Esophagus muscularis mucosa (tissue), 4 donors: ENCODE measurements around the gene NOL8. TPM values are rescaled to one million over a fixed set of nuclear protein-coding genes. Genes with fewer than 3 reads are reported as not detected.

Experiments
- DNase-seq: peaks from one replicate; pipeline ENCODE4 v3.0.0-alpha.2; 2017; ENCODE audit errors: extremely low spot score
- H3K27ac ChIP-seq, 4 donors: fragments of 200-600 bp; sonication (generic); replicated peaks in 1 of 4; 1 replicate in 3 of 4; 2 replicates in 1 of 4; pipeline ENCODE4 v1.5.1; 2016 to 2019; ENCODE audit warnings: mild to moderate bottlenecking in 1 of 4
- H3K27me3 ChIP-seq, 4 donors: fragments of 200-600 bp; sonication (generic); one replicate each; pipeline versions ENCODE4 v1.5.1 to v1.6.0; 2016 to 2019
- H3K36me3 ChIP-seq, 4 donors: fragments of 200-600 bp; sonication (generic); one replicate each; pipeline ENCODE4 v1.5.1; 2016 to 2019
- H3K4me1 ChIP-seq, 4 donors: fragments of 200-600 bp; sonication (generic); one replicate each; pipeline ENCODE4 v1.5.1; 2016 to 2019
- H3K4me3 ChIP-seq, 4 donors: fragments of 200-600 bp; sonication (generic); 1 replicate in 2 of 4; 2 replicates in 2 of 4; pipeline ENCODE4 v1.5.1; 2016 to 2019; ENCODE audit warnings: mild to moderate bottlenecking in 4 of 4, moderate library complexity in 1 of 4
- H3K9me3 ChIP-seq, 4 donors: fragments of 200-600 bp; sonication (generic); 1 replicate in 3 of 4; 2 replicates in 1 of 4; pipeline ENCODE4 v1.5.1; 2016 to 2019
- EP300 ChIP-seq: sonication (generic); formaldehyde crosslinking; IDR thresholded peaks from one replicate; pipeline ENCODE4 v1.6.1; 2017; ENCODE audit warnings: antibody characterized with exemption
- POLR2A ChIP-seq: fragments of 450-650 bp; IDR thresholded peaks from one replicate; pipeline ENCODE4 v1.6.1; 2017; ENCODE audit warnings: antibody characterized with exemption, moderate library complexity, mild to moderate bottlenecking, low read depth
- POLR2AphosphoS5 ChIP-seq, 2 donors: sonication (generic); formaldehyde crosslinking; IDR thresholded peaks; one replicate each; pipeline ENCODE4 v1.6.1; 2017; ENCODE audit warnings: antibody characterized with exemption in 2 of 2
- WGBS: methylation state at CpG from one replicate; pipeline ENCODE4 v1.1.5; 2018; 5-methylcytosine and 5-hydroxymethylcytosine counted together
- intact Hi-C: fragments of 100-400 bp; cut with DNase I; formaldehyde crosslinking; loops from one replicate; pipeline ENCODE4 v1.15.1; 2023
- total RNA-seq, 4 donors: library from RNA; depleted of rRNA; stranded (reverse); fragments of >200 nt; gene quantifications; one replicate each; pipeline versions ENCODE4 v1.1.0 to v1.2.1, GENCODE V29; 2016
- TF ChIP-seq, protein P1 (sequence below), 3 experiments: fragments of 200-600 bp in 2 of 3; fragments of 450-650 bp in 1 of 3; sonication (generic) in 2 of 3; IDR thresholded peaks; one replicate each; pipeline ENCODE4 v1.5.1; 2017 to 2019; ENCODE audit warnings: antibody characterized with exemption in 3 of 3, mild to moderate bottlenecking in 2 of 3, moderate library complexity in 1 of 3

NOL8 gene
- total RNA-seq, 4 donors from 2014 or later = 17.1 to 28.2 (median 22.5) TPM

DNA sequence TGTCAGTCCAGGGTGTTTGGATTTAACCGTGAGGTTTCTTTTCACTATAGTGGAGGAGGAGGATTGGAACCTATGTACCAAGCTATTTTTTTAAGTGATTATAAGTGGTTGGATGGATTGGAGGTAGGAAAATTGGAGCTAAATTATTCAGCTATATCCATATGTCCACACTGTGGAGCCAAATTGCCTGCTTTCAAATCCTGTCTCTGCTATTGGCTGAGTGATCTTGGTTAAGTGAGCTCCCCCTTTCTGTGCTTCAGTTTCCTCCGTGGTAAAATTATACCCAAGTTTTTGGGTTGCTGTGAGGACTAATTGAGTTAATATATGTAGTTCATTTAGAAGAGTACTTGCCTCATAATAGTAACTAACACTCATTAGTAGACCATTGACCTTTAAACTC, 3.1 kb upstream of the NOL8 start:
- 38% methylated on average over 2 of the region's 2 CpGs for WGBS
- DNase-seq = no peak
- Histone ChIP-seq H3K4me1 (peaks cover 15 to 24% (median 21%) of the 10 kb centered on the region in 4 donors), H3K9me3 (no peaks in the 10 kb centered on the region), H3K36me3 (peaks cover 0 to under 1% (median 0%) of the 10 kb centered on the region in 4 donors), H3K4me3 (no peak overlapping the region), H3K27me3 (no peaks in the 10 kb centered on the region), H3K27ac (no peak overlapping the region)
- TF ChIP-seq POLR2A (no peak), EP300 (no peak), POLR2AphosphoS5 (IDR thresholded peaks at IDR 0.05) (no peak)
- TF ChIP-seq, protein P1, sequence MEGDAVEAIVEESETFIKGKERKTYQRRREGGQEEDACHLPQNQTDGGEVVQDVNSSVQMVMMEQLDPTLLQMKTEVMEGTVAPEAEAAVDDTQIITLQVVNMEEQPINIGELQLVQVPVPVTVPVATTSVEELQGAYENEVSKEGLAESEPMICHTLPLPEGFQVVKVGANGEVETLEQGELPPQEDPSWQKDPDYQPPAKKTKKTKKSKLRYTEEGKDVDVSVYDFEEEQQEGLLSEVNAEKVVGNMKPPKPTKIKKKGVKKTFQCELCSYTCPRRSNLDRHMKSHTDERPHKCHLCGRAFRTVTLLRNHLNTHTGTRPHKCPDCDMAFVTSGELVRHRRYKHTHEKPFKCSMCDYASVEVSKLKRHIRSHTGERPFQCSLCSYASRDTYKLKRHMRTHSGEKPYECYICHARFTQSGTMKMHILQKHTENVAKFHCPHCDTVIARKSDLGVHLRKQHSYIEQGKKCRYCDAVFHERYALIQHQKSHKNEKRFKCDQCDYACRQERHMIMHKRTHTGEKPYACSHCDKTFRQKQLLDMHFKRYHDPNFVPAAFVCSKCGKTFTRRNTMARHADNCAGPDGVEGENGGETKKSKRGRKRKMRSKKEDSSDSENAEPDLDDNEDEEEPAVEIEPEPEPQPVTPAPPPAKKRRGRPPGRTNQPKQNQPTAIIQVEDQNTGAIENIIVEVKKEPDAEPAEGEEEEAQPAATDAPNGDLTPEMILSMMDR (IDR thresholded peaks at IDR 0.05) = no peak
- intact Hi-C loops = loop anchor here (5.0 kb wide), 1 partner anchor 309 kb away; no protein-coding TSS in a partner anchor

- intact Hi-C loops = loop anchor here (5.0 kb wide), 1 partner anchor 310 kb away; no protein-coding TSS in a partner anchor
Measured at GRCh38 chr9:92327283-92327850, 2.2 kb upstream of the NOL8 start.

GRCh38 chr9:92325991-92326500, 896 bp upstream of the NOL8 start:
- peak overlapping the region; percentile 72 to 88 (median 82) for H3K4me3 ChIP-seq
- H3K27ac ChIP-seq = peak overlapping the region; percentile 88 to 96 (median 93)
- WGBS = 21% methylated on average over 3 of the region's 30 CpGs
- no peaks in the 10 kb centered on the region for H3K9me3 ChIP-seq
- H3K4me1 ChIP-seq = peaks cover 15 to 24% (median 21%) of the 10 kb centered on the region in 4 donors
- peaks cover 10 to 22% (median 15%) of the 10 kb centered on the region in 4 donors for H3K36me3 ChIP-seq
- no peak for DNase-seq
- intact Hi-C loops = loop anchor here (5.0 kb wide), 1 partner anchor 311 kb away; no protein-coding TSS in a partner anchor
- no peak for TF ChIP-seq POLR2A
- TF ChIP-seq EP300 = no peak
- TF ChIP-seq, protein P1 (IDR thresholded peaks at IDR 0.05) = no peak
- TF ChIP-seq POLR2AphosphoS5 (IDR thresholded peaks at IDR 0.05) = no peak
- H3K27me3 ChIP-seq = no peaks in the 10 kb centered on the region

More at GRCh38 chr9:92327283-92327850, 2.2 kb upstream of the NOL8 start:
- Histone ChIP-seq H3K36me3 (peaks cover 0 to 9% (median 6%) of the 10 kb centered on the region in 4 donors), H3K9me3 (no peaks in the 10 kb centered on the region), H3K4me3 (no peak overlapping the region), H3K4me1 (peaks cover 15 to 24% (median 21%) of the 10 kb centered on the region in 4 donors), H3K27me3 (no peaks in the 10 kb centered on the region), H3K27ac (no peak overlapping the region)
- DNase-seq = no peak
- TF ChIP-seq, protein P1 (IDR thresholded peaks at IDR 0.05) = no peak
- TF ChIP-seq EP300 (no peak), POLR2AphosphoS5 (IDR thresholded peaks at IDR 0.05) (no peak), POLR2A (no peak)
- 64% methylated on average over 2 of the region's 2 CpGs for WGBS

DNA sequence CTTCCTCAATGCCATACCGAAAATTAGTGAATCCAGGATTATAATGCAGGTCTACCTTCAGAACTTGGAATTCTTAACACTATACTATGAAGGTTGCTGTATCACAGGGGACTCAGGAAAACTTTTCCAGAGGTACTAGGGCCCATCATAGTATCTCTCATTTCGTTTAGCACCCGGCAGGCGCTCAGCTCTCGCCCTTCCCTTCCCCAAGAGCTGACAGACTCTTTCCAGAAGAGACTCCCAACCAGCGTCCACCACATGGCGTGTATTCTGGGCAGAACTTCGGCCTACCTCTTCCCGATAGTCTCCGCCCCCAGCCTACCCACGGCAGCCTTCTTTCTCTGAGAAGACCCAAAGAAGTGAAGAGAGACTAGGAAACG, 271 bp downstream of the NOL8 start:
- WGBS = 0% methylated on average over 12 of the region's 12 CpGs
- Histone ChIP-seq H3K27ac (peak overlapping the region; percentile 88 to 96 (median 93)), H3K4me1 (peaks cover 15 to 24% (median 21%) of the 10 kb centered on the region in 4 donors), H3K36me3 (peaks cover 20 to 34% (median 25%) of the 10 kb centered on the region in 4 donors), H3K4me3 (peak overlapping the region; percentile 72 to 88 (median 82)), H3K27me3 (no peaks in the 10 kb centered on the region), H3K9me3 (no peaks in the 10 kb centered on the region)
- intact Hi-C loops = loop anchor here (5.0 kb wide), 1 partner anchor 312 kb away; no protein-coding TSS in a partner anchor
- DNase-seq = peak; percentile 94
- TF ChIP-seq POLR2A = no peak
- no peak for TF ChIP-seq POLR2AphosphoS5 (IDR thresholded peaks at IDR 0.05)
- no peak for TF ChIP-seq EP300
- TF ChIP-seq, protein P1 (IDR thresholded peaks at IDR 0.05) = no peak
